ENCODE results near the gene UST. TPM values are rescaled to one million over a fixed set of nuclear protein-coding genes. Genes with fewer than 3 reads are reported as not detected.

The UST gene
- total and polyA plus RNA-seq, 2 of the 8 experiments (the other 6 are each of a cell fraction or from before 2014, with no cell fraction given) = 13.5 to 34.5 TPM

DNA sequence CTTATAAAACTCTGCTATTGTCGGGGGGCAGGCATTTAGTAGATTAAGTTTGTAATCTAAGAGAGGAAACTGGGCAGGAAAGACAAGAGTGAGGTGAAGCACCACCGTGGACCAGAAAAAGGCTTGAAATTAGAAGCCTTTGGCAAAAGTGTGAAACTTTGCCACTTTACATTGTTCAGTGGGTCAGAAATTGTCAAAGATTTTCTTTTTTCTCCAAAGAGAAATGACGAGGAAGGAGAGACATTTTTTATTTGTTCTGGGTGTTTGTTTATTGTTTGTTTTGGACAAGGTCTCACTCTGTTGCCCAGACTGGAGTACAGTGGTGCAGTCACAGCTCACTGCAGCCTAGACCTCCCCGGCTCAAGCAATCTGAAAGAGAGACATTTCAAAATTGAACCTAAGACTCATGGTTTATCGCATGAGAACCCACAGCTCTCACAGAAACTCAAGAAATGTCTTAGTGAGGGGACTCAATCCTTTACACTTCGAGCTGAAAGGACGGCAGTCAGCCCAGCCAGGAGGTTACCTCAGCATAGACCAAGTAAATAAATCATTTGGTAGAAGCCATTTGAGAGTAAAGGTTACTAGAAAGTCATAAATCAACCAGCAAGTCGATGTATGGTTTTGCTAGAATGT is 307.8 kb downstream of the UST start:
- Histone ChIP-seq H3K4ac (replicated peaks; ENCODE audit: insufficient read length, low read depth, low read length) (no peak overlapping the region), H3K56ac (replicated peaks; ENCODE audit: insufficient read length, low read depth, low read length) (no peak overlapping the region)

More for the DNA sequence above, 307.8 kb downstream of the UST start:
- FAIRE-seq = no peak
- Histone ChIP-seq H3K18ac (ENCODE audit: extremely low read depth, low read length) (no peak overlapping the region), H4K8ac (ENCODE audit: extremely low read depth, insufficient read depth, low read length) (no peak overlapping the region), H3K27me3 (replicated peaks in 1 of 4; ENCODE audit: control insufficient read depth in 3 of 4, extremely low read depth in 1 of 4, insufficient read depth in 3 of 4, low read length in 3 of 4) (no peaks in the 10 kb centered on the region), H3K4me3 (ENCODE audit: extremely low read depth in 1 of 4, insufficient read depth in 2 of 4, low read depth in 3 of 4, low read length in 4 of 4) (no peak overlapping the region), H3K23ac (ENCODE audit: insufficient read length) (no peak overlapping the region), H2BK15ac (ENCODE audit: low read length) (no peak overlapping the region), H3K9ac (replicated peaks in 1 of 4; ENCODE audit: extremely low read depth in 1 of 4, low read depth in 3 of 4, low read length in 3 of 4) (no peak overlapping the region), H3K23me2 (ENCODE audit: low read depth, low read length) (no peaks in the 10 kb centered on the region; the same call in 1 of the 2 replicates), H3K79me2 (ENCODE audit: control insufficient read depth in 1 of 2, insufficient read depth in 2 of 2, low read length in 2 of 2) (no peaks in the 10 kb centered on the region), H2AK5ac (ENCODE audit: low read depth, low read length) (no peak overlapping the region), H3K14ac (ENCODE audit: insufficient read length) (no peak overlapping the region), H4K91ac (replicated peaks; ENCODE audit: insufficient read length, low read length) (no peak overlapping the region), H2BK5ac (ENCODE audit: low read depth, low read length) (no peak overlapping the region), H2BK120ac (replicated peaks; ENCODE audit: low read depth, low read length) (no peak overlapping the region), H2BK20ac (ENCODE audit: low read length) (no peak overlapping the region), H3K4me2 (ENCODE audit: insufficient read depth in 1 of 2, low read depth in 2 of 2, low read length in 2 of 2) (no peak overlapping the region), H3K4me1 (replicated peaks in 1 of 4; ENCODE audit: control insufficient read depth in 3 of 4, insufficient read depth in 4 of 4, low read length in 3 of 4) (0 out of 7 replicates have a peak, but pooled peaks cover 0 to under 1% (median 0%) of the 10 kb centered on the region in 4 experiments), H3K9me3 (ENCODE audit: insufficient read depth in 2 of 2, low read depth in 1 of 2, low read length in 1 of 2) (no peaks in the 10 kb centered on the region), H3K79me1 (ENCODE audit: low read depth, low read length) (no peaks in the 10 kb centered on the region), H3K27ac (ENCODE audit: low read depth, low read length) (no peak overlapping the region), H4K20me1 (replicated peaks in 1 of 2; ENCODE audit: control insufficient read depth in 1 of 2, insufficient read depth in 2 of 2, low read length in 2 of 2) (no peaks in the 10 kb centered on the region), H2BK12ac (ENCODE audit: low read depth, low read length) (no peak overlapping the region), H4K5ac (ENCODE audit: insufficient read length, low read depth, low read length) (no peak overlapping the region), H2AFZ (ENCODE audit: low read length) (no peak overlapping the region), H3K36me3 (ENCODE audit: control insufficient read depth in 2 of 4, insufficient read depth in 4 of 4, low read length in 3 of 4) (peaks cover 0 to 3% (median 0%) of the 10 kb centered on the region in 4 experiments; a peak in 1 of 8 replicates)
- no peak for DNase-seq (ENCODE audit: low read depth in 1 of 2, low spot score in 2 of 2)
- ChIA-PET POLR2A (ENCODE audit: partially characterized antibody) (interaction anchor here (1.1 kb wide), 1 partner anchor 12 kb away, joined by 4 read pairs; no protein-coding TSS in a partner anchor), CTCF (ENCODE audit: partially characterized antibody) (interaction anchor here (1.0 to 2.1 kb wide), 6 partner anchors 9 to 495 kb away, joined by 3 to 6 read pairs (median 3); no protein-coding TSS in a partner anchor)
- WGBS, 2 experiments (ENCODE audit: extremely low coverage in 1 of 2, insufficient coverage in 1 of 2, insufficient read length in 1 of 2, insufficient replicate concordance in 2 of 2, low coverage in 1 of 2, low lambda C conversion rate in 2 of 2, missing lambda C conversion rate in 1 of 2) = 80% methylated on average over 8 of the region's 8 CpGs; no CpG with 5 or more reads in 1 of the 2 experiments
- TF ChIP-seq RAD21 (IDR thresholded peaks at IDR 0.05 in 1 of 2, conservative IDR thresholded peaks at IDR 0.05 in 1 of 2; ENCODE audit: low read depth in 2 of 2, low read length in 2 of 2) (no peak), EZH2 (IDR thresholded peaks at IDR 0.05; ENCODE audit: low read depth, low read length, severe bottlenecking) (no peak), JUN (IDR thresholded peaks at IDR 0.05; ENCODE audit: low read depth, low read length) (no peak), JUND (IDR thresholded peaks at IDR 0.05; ENCODE audit: low read length) (no peak), SIN3A (conservative IDR thresholded peaks at IDR 0.05 in 1 of 2, IDR thresholded peaks at IDR 0.05 in 1 of 2; ENCODE audit: low read depth in 1 of 2, low read length in 2 of 2) (no peak), SUZ12 (IDR thresholded peaks at IDR 0.05; ENCODE audit: low read length) (no peak)

Measured in H1 (cell line).